ENCODE measurements around the gene PIM2.

PIM2 gene

DNA sequence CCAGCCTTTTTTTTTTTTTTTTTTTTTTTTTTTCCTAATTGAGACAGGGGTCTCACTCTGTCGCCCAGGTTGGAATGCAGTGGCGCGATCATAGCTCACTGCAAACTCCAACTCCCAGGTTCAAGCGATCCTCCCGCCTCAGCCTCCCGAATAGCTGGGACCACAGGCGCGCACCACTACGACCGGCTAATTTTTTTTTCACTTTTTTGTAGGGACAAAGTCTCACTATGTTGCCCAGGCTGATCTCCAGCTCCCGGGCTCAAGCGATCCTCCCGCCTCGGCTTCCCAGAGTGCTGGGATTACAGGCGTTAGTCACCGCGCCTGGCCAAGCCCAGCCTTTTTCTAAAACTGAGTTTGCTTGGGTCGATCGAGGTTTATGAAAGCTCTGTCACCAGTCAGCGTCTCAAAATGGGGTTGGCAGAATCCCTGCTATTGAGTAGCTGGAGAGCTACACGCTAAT is 39.8 kb upstream of the PIM2 start:
- TF ChIP-seq EZH2phosphoT487 (IDR thresholded peaks at IDR 0.05; ENCODE audit: low read length) (no peak), EZH2 (optimal IDR thresholded peaks at IDR 0.05; ENCODE audit: low read depth, low read length) (no peak)
- TF ChIP-seq, protein P1, sequence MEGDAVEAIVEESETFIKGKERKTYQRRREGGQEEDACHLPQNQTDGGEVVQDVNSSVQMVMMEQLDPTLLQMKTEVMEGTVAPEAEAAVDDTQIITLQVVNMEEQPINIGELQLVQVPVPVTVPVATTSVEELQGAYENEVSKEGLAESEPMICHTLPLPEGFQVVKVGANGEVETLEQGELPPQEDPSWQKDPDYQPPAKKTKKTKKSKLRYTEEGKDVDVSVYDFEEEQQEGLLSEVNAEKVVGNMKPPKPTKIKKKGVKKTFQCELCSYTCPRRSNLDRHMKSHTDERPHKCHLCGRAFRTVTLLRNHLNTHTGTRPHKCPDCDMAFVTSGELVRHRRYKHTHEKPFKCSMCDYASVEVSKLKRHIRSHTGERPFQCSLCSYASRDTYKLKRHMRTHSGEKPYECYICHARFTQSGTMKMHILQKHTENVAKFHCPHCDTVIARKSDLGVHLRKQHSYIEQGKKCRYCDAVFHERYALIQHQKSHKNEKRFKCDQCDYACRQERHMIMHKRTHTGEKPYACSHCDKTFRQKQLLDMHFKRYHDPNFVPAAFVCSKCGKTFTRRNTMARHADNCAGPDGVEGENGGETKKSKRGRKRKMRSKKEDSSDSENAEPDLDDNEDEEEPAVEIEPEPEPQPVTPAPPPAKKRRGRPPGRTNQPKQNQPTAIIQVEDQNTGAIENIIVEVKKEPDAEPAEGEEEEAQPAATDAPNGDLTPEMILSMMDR (IDR thresholded peaks at IDR 0.05; ENCODE audit: low read length) = no peak
- no peaks in the 10 kb centered on the region for H3K36me3 ChIP-seq (replicated peaks; ENCODE audit: insufficient read depth, low read length)
- H3K9me2 ChIP-seq (replicated peaks; ENCODE audit: insufficient read depth, low read length) = no peaks in the 10 kb centered on the region
- peak overlapping the region; percentile 100; the same call in 1 of the 2 replicates for H3K27ac ChIP-seq (ENCODE audit: low read length)
- no peaks in the 10 kb centered on the region for H4K20me1 ChIP-seq (ENCODE audit: insufficient read depth, low read length)
- peak overlapping the region; percentile 48 for H3K4me2 ChIP-seq (ENCODE audit: low read depth, low read length)
- H3K4me3 ChIP-seq (ENCODE audit: low read length) = peak overlapping the region; percentile 85
- peaks cover 39% of the 10 kb centered on the region for H3K79me2 ChIP-seq (ENCODE audit: low read length)
- H3F3A ChIP-seq (ENCODE audit: insufficient read depth, low read length) = peaks cover 3% of the 10 kb centered on the region
- no peaks in the 10 kb centered on the region for H3K27me3 ChIP-seq (replicated peaks; ENCODE audit: insufficient read depth, low read length)
- H2AFZ ChIP-seq (ENCODE audit: low read length) = peak overlapping the region; percentile 65; the same call in 1 of the 2 replicates
- H3K4me1 ChIP-seq (ENCODE audit: low read length) = peaks cover 26% of the 10 kb centered on the region
- H3K9ac ChIP-seq (ENCODE audit: low read length) = peak overlapping the region; percentile 74
- peak; percentile 17 for DNase-seq
- no peaks in the 10 kb centered on the region for H3K9me3 ChIP-seq (replicated peaks; ENCODE audit: insufficient read depth, low read length)

DNA sequence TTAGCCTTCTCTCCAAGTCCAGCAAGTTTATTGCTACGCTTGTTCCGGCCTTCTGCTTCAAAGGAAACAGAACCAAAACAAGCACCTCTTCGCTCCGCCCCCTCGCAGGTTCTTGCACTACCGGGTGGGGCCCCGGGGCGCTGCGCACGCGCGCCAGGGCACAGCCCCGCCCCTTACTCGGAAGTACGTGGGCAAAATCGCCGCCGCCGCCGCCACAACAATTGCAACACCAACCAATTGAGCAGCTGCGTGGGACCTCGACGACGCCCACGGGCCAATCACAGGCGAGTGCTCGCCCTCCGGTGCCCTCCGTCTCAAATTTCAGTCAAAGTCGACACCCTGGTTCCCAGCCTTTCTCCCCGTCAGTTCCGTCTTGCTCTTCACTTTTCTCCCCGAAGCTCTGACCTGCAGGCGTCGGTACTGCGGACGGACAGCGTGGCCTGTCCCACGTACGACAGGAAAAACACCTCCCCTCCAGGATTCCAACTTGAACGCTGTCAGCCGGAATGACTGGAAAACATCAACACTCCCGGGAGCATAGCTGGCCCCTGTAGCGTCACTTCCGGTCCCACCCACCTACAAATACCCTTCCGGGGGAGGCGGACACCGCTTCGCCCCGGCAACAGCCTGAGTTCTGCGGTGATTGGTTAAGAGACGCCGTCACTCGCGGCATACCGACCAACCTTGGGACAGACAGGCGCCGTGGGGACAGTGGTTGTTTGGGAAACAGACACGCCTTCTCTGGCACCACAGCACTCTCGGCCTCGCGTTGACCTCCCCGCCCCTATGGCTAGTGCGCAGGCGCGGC is 39.2 kb upstream of the PIM2 start:
- TF ChIP-seq EZH2phosphoT487 (IDR thresholded peaks at IDR 0.05; ENCODE audit: low read length) = no peak
- TF ChIP-seq EZH2 (optimal IDR thresholded peaks at IDR 0.05; ENCODE audit: low read depth, low read length) = no peak
- TF ChIP-seq, protein P1 (IDR thresholded peaks at IDR 0.05; ENCODE audit: low read length) = no peak
- Histone ChIP-seq H3K9me2 (replicated peaks; ENCODE audit: insufficient read depth, low read length) (no peaks in the 10 kb centered on the region), H3K4me3 (ENCODE audit: low read length) (peak overlapping the region; percentile 85), H3K27me3 (replicated peaks; ENCODE audit: insufficient read depth, low read length) (no peaks in the 10 kb centered on the region), H3F3A (ENCODE audit: insufficient read depth, low read length) (peaks cover 3% of the 10 kb centered on the region), H3K4me1 (ENCODE audit: low read length) (peaks cover 32% of the 10 kb centered on the region), H2AFZ (ENCODE audit: low read length) (peak overlapping the region; percentile 23; the same call in 1 of the 2 replicates), H3K36me3 (replicated peaks; ENCODE audit: insufficient read depth, low read length) (no peaks in the 10 kb centered on the region), H3K4me2 (ENCODE audit: low read depth, low read length) (peak overlapping the region; percentile 49; the same call in 1 of the 2 replicates), H4K20me1 (ENCODE audit: insufficient read depth, low read length) (no peaks in the 10 kb centered on the region), H3K79me2 (ENCODE audit: low read length) (peaks cover 45% of the 10 kb centered on the region), H3K9ac (ENCODE audit: low read length) (peak overlapping the region; percentile 92), H3K27ac (ENCODE audit: low read length) (peak overlapping the region; percentile 100), H3K9me3 (replicated peaks; ENCODE audit: insufficient read depth, low read length) (no peaks in the 10 kb centered on the region)
- DNase-seq = peak; percentile 95

DNA sequence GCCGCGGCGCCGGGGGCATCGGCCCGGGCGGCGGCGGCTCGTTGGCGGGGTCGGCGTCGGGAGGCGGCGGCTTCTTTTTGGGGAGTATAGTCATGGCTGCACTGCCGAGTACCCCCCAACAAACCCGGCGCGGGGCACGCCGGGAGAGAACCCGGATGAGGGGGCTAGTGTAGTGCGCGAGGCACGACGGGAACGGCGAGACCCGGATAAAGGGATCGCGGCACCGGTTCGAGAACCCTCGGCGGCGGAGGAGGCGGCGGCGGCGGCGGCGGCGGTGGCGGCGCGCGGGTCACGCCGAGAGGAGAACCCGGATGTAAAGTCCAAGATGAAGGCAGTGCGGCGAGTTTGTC is 38.6 kb upstream of the PIM2 start, which contains the start of gene OTUD5:
OTUD5 (minus strand) TSS at position 131 of the 350 bp plus-strand sequence; CDS start at position 94, 37 bp downstream.
- H3F3A ChIP-seq (ENCODE audit: insufficient read depth, low read length) = peaks cover 3% of the 10 kb centered on the region
- H3K9ac ChIP-seq (ENCODE audit: low read length) = peak within 1 kb of the TSS; percentile 92
- H3K27ac ChIP-seq (ENCODE audit: low read length) = peak within 1 kb of the TSS; percentile 100
- H3K9me2 ChIP-seq (replicated peaks; ENCODE audit: insufficient read depth, low read length) = no peaks in the 10 kb centered on the region
- no peaks in the 10 kb centered on the region for H3K36me3 ChIP-seq (replicated peaks; ENCODE audit: insufficient read depth, low read length)
- peak within 1 kb of the TSS; percentile 86 for H3K4me2 ChIP-seq (ENCODE audit: low read depth, low read length)
- no peak for DNase-seq
- no peaks in the 10 kb centered on the region for H3K9me3 ChIP-seq (replicated peaks; ENCODE audit: insufficient read depth, low read length)
- no peaks in the 10 kb centered on the region for H4K20me1 ChIP-seq (ENCODE audit: insufficient read depth, low read length)
- peak within 1 kb of the TSS; percentile 85 for H3K4me3 ChIP-seq (ENCODE audit: low read length)
- H3K79me2 ChIP-seq (ENCODE audit: low read length) = peaks cover 51% of the 10 kb centered on the region
- H3K4me1 ChIP-seq (ENCODE audit: low read length) = peaks cover 33% of the 10 kb centered on the region
- H3K27me3 ChIP-seq (replicated peaks; ENCODE audit: insufficient read depth, low read length) = no peaks in the 10 kb centered on the region
- no peak for TF ChIP-seq EZH2 (optimal IDR thresholded peaks at IDR 0.05; ENCODE audit: low read depth, low read length)
- TF ChIP-seq EZH2phosphoT487 (IDR thresholded peaks at IDR 0.05; ENCODE audit: low read length) = no peak
- TF ChIP-seq, protein P1 (IDR thresholded peaks at IDR 0.05; ENCODE audit: low read length) = no peak
- H2AFZ ChIP-seq (ENCODE audit: low read length) = peak within 1 kb of the TSS; percentile 23; the same call in 1 of the 2 replicates

All from MM.1S (cell line).